Endothelial cell of umbilical vein (primary cell): Measurements from ENCODE around the gene KLHL18.

ENCODE experiments used
- EZH2 ChIP-seq: IDR thresholded peaks from 2 replicates; pipeline ENCODE4 v1.6.1; 2012; ENCODE audit warnings: borderline replicate concordance, low read depth, mild to moderate bottlenecking, moderate library complexity, low read length, inconsistent platforms; ENCODE audit not compliant: severe bottlenecking
- POLR2A ChIP-seq: IDR thresholded peaks from 2 replicates; pipeline ENCODE4 v1.6.1; 2012; ENCODE audit warnings: low read depth, mild to moderate bottlenecking, control low read depth, low read length
- POLR2AphosphoS5 ChIP-seq: IDR thresholded peaks from 2 replicates; pipeline ENCODE4 v1.6.1; 2012; ENCODE audit warnings: low read depth, mild to moderate bottlenecking, control low read depth, low read length, moderate library complexity; ENCODE audit not compliant: insufficient read depth
- TF ChIP-seq, protein P1 (sequence below), 2 donors: IDR thresholded peaks; 1 replicate in 1 of 2; 2 replicates in 1 of 2; pipeline ENCODE4 v1.5.1; 2011; ENCODE audit warnings: low read length in 2 of 2, mild to moderate bottlenecking in 2 of 2, moderate library complexity in 2 of 2, control low read depth in 1 of 2, inconsistent platforms in 1 of 2, low read depth in 1 of 2; ENCODE audit not compliant: insufficient read depth in 1 of 2; ENCODE audit errors: extremely low read depth in 1 of 2

DNA sequence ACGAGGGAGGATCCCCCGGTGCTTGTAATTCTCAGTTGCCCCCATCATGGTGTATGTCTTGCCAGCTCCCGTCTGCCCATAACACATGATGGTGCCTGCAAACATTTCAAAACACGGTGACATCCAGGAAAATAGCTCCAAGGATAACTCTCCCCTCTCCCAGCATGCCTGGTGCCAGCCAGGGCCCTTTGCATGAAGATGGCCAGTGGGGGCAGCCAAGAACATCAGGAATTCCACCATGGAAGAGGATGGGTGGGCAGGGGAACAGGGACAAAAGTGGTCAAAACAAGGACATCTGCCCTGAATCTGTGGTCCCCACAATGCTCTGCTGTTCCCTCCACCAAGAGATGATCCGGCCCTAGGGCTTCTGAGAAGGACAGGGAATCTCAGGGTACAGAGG is 9.2 kb upstream of the KLHL18 start:
- TF ChIP-seq POLR2A (no peak), POLR2AphosphoS5 (no peak), EZH2 (no peak)
- TF ChIP-seq, protein P1, sequence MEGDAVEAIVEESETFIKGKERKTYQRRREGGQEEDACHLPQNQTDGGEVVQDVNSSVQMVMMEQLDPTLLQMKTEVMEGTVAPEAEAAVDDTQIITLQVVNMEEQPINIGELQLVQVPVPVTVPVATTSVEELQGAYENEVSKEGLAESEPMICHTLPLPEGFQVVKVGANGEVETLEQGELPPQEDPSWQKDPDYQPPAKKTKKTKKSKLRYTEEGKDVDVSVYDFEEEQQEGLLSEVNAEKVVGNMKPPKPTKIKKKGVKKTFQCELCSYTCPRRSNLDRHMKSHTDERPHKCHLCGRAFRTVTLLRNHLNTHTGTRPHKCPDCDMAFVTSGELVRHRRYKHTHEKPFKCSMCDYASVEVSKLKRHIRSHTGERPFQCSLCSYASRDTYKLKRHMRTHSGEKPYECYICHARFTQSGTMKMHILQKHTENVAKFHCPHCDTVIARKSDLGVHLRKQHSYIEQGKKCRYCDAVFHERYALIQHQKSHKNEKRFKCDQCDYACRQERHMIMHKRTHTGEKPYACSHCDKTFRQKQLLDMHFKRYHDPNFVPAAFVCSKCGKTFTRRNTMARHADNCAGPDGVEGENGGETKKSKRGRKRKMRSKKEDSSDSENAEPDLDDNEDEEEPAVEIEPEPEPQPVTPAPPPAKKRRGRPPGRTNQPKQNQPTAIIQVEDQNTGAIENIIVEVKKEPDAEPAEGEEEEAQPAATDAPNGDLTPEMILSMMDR (IDR thresholded peaks at IDR 0.05; ENCODE audit: extremely low read depth in 1 of 2, insufficient read depth in 1 of 2, low read depth in 1 of 2, low read length in 2 of 2), result no peak
